ENCODE results near the gene RYR2.

Gene RYR2

GRCh38 chr1:237670302-237670701 is 628.3 kb downstream of the RYR2 start:
- Histone ChIP-seq H3K4me1 (ENCODE audit: insufficient read depth, poor library complexity, severe bottlenecking) (no peaks in the 10 kb centered on the region), H3K9me3 (ENCODE audit: severe bottlenecking) (no peaks in the 10 kb centered on the region), H3K27me3 (ENCODE audit: insufficient read depth, poor library complexity, severe bottlenecking) (no peaks in the 10 kb centered on the region), H3K36me3 (ENCODE audit: low read depth) (no peaks in the 10 kb centered on the region), H3K27ac (ENCODE audit: poor library complexity, severe bottlenecking) (no peak overlapping the region), H3K4me3 (ENCODE audit: severe bottlenecking) (no peak overlapping the region)
- TF ChIP-seq CTCF (IDR thresholded peaks at IDR 0.05; ENCODE audit: poor library complexity, severe bottlenecking), result no peak
- ATAC-seq (ENCODE audit: low read depth) (no peak), DNase-seq (ENCODE audit: low spot score) (no peak)

GRCh38 chr1:237671262-237671661 is 629.3 kb downstream of the RYR2 start:
- no peaks in the 10 kb centered on the region for H3K9me3 ChIP-seq (ENCODE audit: severe bottlenecking)
- H3K36me3 ChIP-seq (ENCODE audit: low read depth), result no peaks in the 10 kb centered on the region
- no peak overlapping the region for H3K27ac ChIP-seq (ENCODE audit: poor library complexity, severe bottlenecking)
- no peak for ATAC-seq (ENCODE audit: low read depth)
- H3K27me3 ChIP-seq (ENCODE audit: insufficient read depth, poor library complexity, severe bottlenecking), result no peaks in the 10 kb centered on the region
- no peaks in the 10 kb centered on the region for H3K4me1 ChIP-seq (ENCODE audit: insufficient read depth, poor library complexity, severe bottlenecking)
- H3K4me3 ChIP-seq (ENCODE audit: severe bottlenecking), result no peak overlapping the region
- TF ChIP-seq CTCF (IDR thresholded peaks at IDR 0.05; ENCODE audit: poor library complexity, severe bottlenecking), result no peak
- DNase-seq (ENCODE audit: low spot score), result no peak

- Histone ChIP-seq H3K27ac (ENCODE audit: poor library complexity, severe bottlenecking) (no peak overlapping the region), H3K27me3 (ENCODE audit: insufficient read depth, poor library complexity, severe bottlenecking) (no peaks in the 10 kb centered on the region)
These were observed 630.0 kb downstream of the RYR2 start for GRCh38 chr1:237671935-237672334.

GRCh38 chr1:237672748-237673147 is 630.8 kb downstream of the RYR2 start:
- H3K9me3 ChIP-seq (ENCODE audit: severe bottlenecking), result no peaks in the 10 kb centered on the region
- ATAC-seq (ENCODE audit: low read depth) (peak; percentile 61; the same call in 2 of the 3 replicates), DNase-seq (ENCODE audit: low spot score) (no peak)
- TF ChIP-seq CTCF (IDR thresholded peaks at IDR 0.05; ENCODE audit: poor library complexity, severe bottlenecking), result peak; percentile 38
- H3K27me3 ChIP-seq (ENCODE audit: insufficient read depth, poor library complexity, severe bottlenecking), result no peaks in the 10 kb centered on the region
- H3K27ac ChIP-seq (ENCODE audit: poor library complexity, severe bottlenecking), result no peak overlapping the region
- no peak overlapping the region for H3K4me3 ChIP-seq (ENCODE audit: severe bottlenecking)
- no peaks in the 10 kb centered on the region for H3K36me3 ChIP-seq (ENCODE audit: low read depth)
- H3K4me1 ChIP-seq (ENCODE audit: insufficient read depth, poor library complexity, severe bottlenecking), result no peaks in the 10 kb centered on the region

More at GRCh38 chr1:237671935-237672334, 630.0 kb downstream of the RYR2 start:
- no peak for DNase-seq (ENCODE audit: low spot score)
- ATAC-seq (ENCODE audit: low read depth), result no peak
- no peaks in the 10 kb centered on the region for H3K36me3 ChIP-seq (ENCODE audit: low read depth)
- no peak overlapping the region for H3K4me3 ChIP-seq (ENCODE audit: severe bottlenecking)
- no peaks in the 10 kb centered on the region for H3K9me3 ChIP-seq (ENCODE audit: severe bottlenecking)
- no peak for TF ChIP-seq CTCF (IDR thresholded peaks at IDR 0.05; ENCODE audit: poor library complexity, severe bottlenecking)
- H3K4me1 ChIP-seq (ENCODE audit: insufficient read depth, poor library complexity, severe bottlenecking), result no peaks in the 10 kb centered on the region

GRCh38 chr1:237673631-237674030 is 631.6 kb downstream of the RYR2 start:
- H3K4me3 ChIP-seq (ENCODE audit: severe bottlenecking), result no peak overlapping the region
- no peak for TF ChIP-seq CTCF (IDR thresholded peaks at IDR 0.05; ENCODE audit: poor library complexity, severe bottlenecking)

More at GRCh38 chr1:237673631-237674030, 631.6 kb downstream of the RYR2 start:
- H3K36me3 ChIP-seq (ENCODE audit: low read depth), result no peaks in the 10 kb centered on the region
- no peaks in the 10 kb centered on the region for H3K27me3 ChIP-seq (ENCODE audit: insufficient read depth, poor library complexity, severe bottlenecking)
- no peaks in the 10 kb centered on the region for H3K4me1 ChIP-seq (ENCODE audit: insufficient read depth, poor library complexity, severe bottlenecking)
- no peak overlapping the region for H3K27ac ChIP-seq (ENCODE audit: poor library complexity, severe bottlenecking)
- DNase-seq (ENCODE audit: low spot score) (no peak), ATAC-seq (ENCODE audit: low read depth) (no peak)
- H3K9me3 ChIP-seq (ENCODE audit: severe bottlenecking), result no peaks in the 10 kb centered on the region
